HG02973 (cell line): ENCODE data around the gene NT5DC4.
A peak's percentile ranks its signal among the peaks of the same experiment; 100 is the strongest.

ENCODE experiments used
- ATAC-seq: cut with Tn5 transposase; IDR thresholded peaks from one replicate; pipeline ENCODE4 v1.9.1; 2021; ENCODE audit warnings: moderate library complexity; ENCODE audit not compliant: unreplicated experiment

The NT5DC4 gene

GRCh38 chr2:112782234-112782799 lies 61.5 kb downstream of the NT5DC4 start:
- peak; percentile 81 for ATAC-seq

- no peak for ATAC-seq
Observed at GRCh38 chr2:112783187-112783714, 62.4 kb downstream of the NT5DC4 start.

- no peak for ATAC-seq
Observed at GRCh38 chr2:112784199-112785189, 63.7 kb downstream of the NT5DC4 start, which contains the start of gene IL1A. IL1A (minus strand) TSS chr2:112784493; CDS start chr2:112783770, 723 bp downstream.

- no peak for ATAC-seq
Observed at GRCh38 chr2:112787294-112787693, 66.5 kb downstream of the NT5DC4 start.

- no peak for ATAC-seq
Observed at GRCh38 chr2:112787729-112788393, 67.0 kb downstream of the NT5DC4 start.

GRCh38 chr2:112788653-112789052 lies 67.8 kb downstream of the NT5DC4 start:
- ATAC-seq, result no peak
